Activated T-helper 1 cell treated with Interleukin-2 at 50 U/mL for 16 hours (primary cell): Measurements from ENCODE around the gene ZNF670.
A peak's percentile ranks its signal among the peaks of the same experiment; 100 is the strongest.
"Not testable (repeated sequence)": the region's sequence is repeated elsewhere in the genome, so short reads cannot be mapped to it uniquely, and the experiment has no call there.

Source experiments
- DNase-seq: peaks from one replicate; pipeline ENCODE4 v3.0.0-alpha.2; 2020; ENCODE audit warnings: low read depth

ZNF670 gene

GRCh38 chr1:247078258-247079140 is at the start of gene ZNF670:
TSS of gene ZNF670 (minus strand) at chr1:247078811. CDS start at chr1:247078596, 215 bp downstream.
- peak; percentile 61 for DNase-seq

- not testable (repeated sequence) for DNase-seq
Measured at GRCh38 chr1:247127519-247128282, 49.1 kb upstream of the ZNF670 start.

DNA sequence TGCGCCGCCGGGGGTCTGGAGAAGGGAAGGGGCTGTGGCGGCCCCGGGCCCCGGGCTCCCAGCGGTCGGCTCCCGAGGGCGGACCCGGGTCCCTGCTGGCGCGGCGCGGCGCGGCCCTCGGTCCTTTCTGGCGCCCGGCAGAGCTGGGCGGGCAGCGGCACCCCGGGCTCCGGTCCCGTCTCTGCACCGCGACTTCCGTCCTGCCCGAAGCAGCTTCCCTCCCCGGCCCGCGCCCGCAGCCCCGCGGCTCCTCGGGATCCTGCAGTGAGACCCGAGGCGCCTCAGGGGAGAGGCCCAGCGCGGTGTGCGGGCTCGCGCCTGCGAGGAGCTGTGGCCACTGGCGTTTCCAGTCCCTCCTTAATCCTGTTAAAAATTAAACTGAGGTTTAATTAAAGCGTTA is 48.0 kb upstream of the ZNF670 start:
- DNase-seq, result not testable (repeated sequence)

DNA sequence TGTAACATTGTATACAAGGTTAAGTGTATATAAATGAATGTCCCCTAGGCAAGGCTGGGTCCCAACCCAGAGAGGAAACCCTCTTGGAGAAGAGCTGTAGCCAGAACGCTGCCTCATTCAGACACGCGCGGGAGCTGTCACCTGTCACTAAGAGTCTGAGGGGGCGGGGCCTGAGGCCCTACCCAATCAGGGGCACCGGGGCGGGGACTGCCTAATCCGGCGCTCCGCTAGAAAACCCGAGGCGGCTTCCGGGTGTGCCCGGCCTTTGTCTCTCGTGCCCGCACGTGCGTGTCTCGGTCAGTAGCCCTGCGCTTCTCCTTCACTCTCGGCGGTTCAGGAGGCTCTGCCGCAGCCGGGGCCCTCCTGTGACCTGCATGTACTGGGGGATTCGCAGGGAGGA is 47.6 kb upstream of the ZNF670 start:
- DNase-seq, result not testable (repeated sequence)

DNA sequence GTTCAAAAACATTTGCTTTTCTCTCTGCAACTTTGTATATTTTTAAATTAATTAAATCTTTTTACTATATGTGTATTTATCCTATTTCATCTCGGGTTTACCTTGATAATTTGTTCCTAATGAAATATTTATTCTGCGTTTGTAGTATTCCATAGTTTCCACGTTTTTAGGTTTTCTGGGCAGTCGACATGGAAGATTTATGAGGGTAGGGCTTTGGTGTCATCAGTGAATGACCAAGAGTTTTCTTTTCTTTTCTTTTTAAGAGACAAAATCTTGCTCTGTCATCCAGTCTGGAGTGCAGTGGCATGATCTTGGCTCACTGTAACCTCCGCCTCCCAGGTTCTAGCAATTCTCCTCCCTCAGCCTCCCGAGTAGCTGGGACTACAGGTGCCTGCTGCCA is 42.8 kb upstream of the ZNF670 start:
- no peak for DNase-seq

DNA sequence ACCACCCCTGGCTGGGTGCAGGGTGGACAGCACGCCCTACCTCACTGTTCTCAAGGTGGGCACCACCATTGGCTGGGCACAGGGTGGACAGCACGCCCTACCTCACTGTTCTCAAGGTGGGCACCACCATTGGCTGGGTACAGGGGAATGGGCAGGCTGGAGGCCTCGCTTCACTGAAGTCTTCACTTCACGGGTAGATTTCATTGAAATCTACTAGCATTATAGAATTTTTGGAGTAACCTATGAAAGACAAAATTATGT is 41.7 kb upstream of the ZNF670 start:
- not testable (repeated sequence) for DNase-seq

DNA sequence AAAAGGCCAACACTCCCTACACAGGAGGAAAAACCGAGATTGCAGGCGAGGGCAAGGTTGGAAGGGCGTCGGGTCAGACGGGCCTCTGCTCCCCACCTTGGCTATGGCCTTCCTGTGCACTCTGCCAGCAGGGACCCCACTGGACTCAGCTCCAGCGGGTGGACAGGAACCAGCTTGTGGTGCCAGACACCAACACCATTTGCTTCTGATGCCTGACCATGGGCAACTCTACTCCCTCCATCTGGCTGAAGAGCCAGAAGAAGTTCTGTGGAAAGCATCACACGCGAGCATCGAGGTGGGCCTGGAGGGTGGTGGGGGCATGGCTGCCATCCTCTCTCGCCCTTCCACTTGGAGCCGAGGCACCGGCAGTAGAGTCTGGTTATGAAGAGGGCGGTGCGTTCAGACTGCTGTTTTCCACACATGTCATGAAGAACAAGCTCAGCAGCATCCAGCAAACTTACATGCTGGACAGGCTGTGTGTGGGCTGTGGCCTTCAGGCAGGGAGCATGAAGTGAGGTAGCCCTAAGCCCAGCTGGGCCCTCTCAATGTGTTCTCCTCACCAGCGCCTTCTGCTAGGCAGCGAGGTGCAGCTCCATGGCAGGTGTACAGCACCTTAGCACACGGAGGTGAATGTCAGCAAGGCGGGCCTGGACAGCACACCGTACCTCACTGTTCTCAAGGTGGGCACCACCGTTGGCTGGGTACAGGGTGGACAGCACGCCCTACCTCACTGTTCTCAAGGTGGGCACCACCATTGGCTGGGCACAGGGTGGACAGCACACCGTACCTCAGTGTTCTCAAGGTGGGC is 41.2 kb upstream of the ZNF670 start:
- DNase-seq, result no peak

DNA sequence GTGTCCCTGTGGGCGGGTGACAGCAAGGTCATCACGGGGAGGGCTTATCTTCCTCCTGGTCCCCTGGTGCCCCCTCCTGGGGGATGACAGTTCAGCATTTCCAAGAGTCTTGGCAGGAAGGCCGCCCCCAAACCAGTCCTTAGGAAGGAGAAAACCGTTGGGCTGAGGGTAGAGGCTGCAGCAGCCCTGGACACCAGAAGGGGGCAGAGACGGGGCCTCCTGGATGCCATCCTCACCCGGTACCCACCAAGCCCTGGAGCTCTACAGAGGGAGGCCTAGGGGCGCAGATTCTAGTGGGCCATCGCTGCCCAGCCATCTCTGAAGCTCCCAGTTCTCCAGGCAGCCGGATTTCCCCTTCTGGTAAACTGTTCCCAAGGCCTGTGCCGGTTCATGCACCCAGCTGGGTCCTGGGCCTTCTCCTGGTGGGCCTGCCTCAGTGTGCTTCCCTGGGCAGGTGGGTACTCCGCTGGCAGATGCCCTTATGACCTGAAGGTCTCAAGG is 40.4 kb upstream of the ZNF670 start:
- DNase-seq, result no peak

DNA sequence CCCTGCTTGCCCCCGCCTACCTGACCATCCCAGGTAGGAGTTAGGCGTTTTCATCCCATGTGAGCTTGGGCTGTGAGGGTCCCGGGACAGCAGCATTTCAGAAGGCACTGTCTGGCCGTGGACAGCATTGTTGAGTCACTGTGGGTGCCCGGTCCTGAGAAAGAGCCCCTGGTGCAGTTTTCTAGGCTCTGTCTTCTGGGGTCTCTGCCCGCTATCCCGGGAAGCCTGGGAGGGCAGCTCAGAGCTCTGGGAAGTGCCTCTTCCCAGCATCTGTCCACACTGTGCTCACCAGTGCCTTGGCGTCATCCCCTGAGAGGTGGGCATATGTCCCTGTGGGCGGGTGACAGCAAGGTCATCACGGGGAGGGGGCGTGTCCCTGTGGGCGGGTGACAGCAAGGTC is 36.9 kb upstream of the ZNF670 start:
- DNase-seq, result no peak

GRCh38 chr1:247115141-247115510 is 36.5 kb upstream of the ZNF670 start:
- DNase-seq, result no peak

DNA sequence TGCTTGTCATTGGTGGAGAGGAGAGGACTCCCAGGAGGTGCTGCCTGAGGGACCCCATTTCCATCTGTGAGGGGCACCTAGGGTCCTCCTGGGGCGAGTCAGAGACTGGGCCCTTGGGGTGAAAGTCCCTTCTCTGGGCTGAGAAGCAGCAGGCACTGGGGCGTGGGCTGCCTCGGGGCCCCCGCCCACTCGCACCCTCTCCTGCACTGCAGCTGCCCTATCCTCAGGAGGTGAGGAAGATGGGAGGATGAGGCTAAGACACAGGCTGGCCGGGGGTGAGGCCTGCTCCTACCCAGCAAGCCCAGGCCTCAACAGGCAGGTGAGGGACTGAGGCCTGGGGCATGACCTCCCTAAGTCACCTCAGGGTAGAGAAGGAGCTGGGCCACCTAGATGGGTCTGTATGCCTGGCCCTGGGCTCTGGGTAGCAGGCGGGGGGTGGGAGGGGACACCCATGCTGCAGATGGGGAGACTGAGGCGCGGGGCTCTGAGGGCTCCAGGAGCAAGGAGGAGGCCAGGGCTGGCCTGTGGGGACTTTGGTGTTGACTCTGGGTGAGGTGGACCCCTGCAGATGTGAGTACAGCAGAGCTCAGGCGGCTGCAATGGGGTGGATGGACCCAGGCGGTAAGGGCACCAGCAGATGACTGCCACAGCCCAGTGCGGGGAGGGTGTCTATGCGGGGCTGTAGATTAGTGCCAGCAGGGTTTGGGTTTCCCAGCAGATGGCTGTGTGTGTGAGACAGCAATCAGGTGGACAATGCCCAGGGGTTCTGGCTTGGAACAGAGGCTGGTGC is 35.9 kb upstream of the ZNF670 start:
- DNase-seq, result no peak

GRCh38 chr1:247113733-247114271 is 35.2 kb upstream of the ZNF670 start:
- no peak for DNase-seq

DNA sequence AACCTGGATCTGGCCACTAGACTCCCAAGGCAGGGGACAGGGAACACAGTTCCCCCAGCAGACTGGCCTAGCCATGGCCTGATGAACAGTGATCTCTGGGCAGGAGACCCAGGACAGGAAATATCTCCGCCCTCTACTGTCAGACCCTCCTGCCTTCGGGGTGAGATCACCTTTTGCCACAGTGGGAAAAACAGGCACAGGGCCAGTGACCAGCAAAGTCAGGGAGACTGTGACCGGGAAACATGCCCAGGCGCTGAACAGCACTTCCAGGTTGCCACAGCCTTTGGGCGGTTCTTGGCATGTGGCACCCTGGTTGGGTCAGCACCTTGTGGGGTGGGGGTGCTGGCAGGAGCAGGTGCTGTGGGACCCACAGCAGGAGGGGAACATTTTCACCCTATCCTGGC is 34.5 kb upstream of the ZNF670 start:
- DNase-seq, result no peak

GRCh38 chr1:247112479-247112781 is 33.8 kb upstream of the ZNF670 start:
- no peak for DNase-seq

DNA sequence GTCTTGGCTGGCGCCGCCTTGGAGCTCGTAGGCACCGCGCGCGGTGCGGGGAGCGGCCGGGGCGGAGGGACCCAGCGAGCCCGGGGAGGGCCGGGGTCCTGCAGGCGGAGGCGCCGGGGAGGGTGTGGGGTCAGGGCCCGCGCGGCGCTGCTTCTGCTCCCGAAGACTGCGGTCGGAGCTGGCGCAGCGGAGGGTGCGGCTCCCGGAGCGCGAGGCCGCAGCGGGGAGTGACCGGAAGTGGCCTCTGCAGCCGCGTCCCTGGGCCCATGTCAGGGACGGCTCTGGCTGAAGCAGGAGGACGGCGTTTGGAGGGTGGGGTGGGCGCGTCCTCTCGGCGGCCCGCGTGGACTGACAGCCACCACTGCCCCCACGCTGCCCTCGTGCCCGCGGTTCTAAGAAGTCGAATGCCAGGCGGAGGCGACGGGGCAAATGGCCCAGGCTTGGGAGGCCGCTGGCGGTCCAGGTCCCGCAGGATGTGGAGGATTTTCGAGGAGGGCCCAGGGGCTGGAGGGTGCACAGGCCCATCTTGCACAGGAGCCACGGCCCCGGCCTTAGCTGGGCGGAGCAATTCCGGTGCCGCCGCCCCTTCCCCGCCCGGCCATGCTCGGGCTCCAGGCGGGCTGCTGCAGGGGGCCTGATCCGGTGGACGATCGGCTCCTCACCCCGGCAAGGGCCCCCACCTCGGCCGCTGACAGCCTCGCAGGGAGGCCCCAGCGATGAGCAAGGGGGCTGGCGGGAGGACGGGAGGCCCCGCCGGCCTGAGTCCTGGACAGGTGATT is 33.3 kb upstream of the ZNF670 start:
- DNase-seq, result no peak

- no peak for DNase-seq
Measured at GRCh38 chr1:247111259-247111699, 32.7 kb upstream of the ZNF670 start.

DNA sequence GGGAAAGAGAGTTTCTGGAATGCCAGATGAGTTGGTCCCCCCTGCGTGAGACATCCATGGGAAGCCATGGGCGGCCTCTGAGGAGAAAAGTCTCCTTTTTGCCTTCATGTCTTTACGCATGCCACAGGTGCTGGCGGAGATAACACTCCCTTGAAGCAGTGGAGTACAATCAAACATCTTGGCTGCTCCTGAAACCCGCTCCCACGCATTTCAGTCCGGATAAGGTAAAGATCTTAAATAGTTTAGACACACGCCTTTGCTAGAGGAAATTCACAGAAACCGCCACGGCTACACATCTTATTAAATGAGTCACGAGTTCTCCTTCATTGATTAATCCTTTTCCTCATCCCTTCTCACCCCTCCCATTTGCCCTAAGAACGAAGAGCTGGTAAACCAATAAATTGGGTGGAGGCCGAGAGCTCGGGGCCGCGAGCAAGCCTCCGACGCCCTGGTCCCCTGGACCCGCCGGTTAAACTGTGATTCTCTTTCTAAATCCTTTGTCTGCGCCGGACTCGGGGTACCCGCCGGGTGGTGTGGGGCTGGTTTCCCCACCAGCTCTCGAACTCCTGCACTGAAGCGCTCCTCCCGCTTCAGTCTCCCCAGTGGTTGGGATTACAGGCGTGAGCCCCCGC is 32.1 kb upstream of the ZNF670 start:
- no peak for DNase-seq

DNA sequence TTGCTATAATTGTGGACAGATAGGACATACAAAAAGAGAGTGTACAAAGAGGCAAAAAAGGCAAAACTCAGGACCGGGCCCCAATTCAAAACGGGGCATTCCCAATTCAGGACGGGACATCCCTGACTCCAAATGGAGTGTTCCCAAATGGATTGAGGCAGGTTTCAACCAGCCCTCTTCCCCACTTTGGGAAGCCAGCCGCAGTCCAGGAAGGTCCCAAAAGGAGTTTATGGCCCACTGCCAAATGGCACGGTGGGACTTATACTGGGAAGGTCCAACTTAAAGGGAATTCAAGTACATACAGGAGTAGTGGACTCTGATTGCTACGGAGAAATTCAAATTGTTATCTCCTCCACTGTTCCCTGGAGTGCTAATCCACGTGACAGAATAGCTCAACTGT is 29.1 kb upstream of the ZNF670 start:
- no peak for DNase-seq

DNA sequence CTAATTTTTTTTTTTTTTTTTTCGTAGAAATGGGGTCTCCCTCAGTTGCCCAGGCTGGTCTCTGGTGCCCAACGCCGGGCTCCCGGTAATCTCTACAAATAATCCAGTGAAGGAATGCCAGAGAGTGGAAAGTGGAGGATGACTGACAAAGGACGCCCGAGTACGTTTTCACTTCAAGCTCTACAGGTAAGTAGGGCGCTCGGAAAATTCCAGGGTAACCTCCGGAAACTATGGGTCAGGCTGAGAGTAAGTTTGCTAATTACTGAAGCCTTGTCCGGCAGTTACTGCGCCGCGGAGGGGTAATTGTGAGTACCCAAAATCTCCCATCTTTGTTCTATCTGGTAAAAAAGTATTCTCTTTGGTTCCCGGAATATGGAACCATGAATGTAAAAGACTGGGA is 27.4 kb upstream of the ZNF670 start:
- no peak for DNase-seq

DNA sequence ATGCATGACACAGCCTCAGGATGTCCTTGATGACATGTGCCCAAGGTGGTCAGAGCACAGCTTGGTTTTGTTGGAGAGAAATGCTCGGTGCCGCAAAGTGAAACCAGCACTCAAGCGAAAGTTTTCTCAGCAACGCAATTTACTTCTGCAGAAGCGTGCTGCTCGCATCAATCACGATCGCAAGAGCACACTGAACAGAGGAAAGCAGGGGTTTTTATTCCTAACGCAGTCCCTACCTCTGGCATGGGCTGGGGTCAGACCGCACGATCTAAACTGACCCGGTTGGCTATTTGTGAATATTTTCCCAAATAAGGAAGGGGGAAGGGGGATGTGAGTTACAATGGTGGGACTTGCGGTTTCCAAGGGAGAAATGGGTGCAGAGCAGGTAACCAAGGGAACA is 26.4 kb upstream of the ZNF670 start:
- DNase-seq, result no peak
